IgD-negative memory B cell (primary cell): ENCODE data around the gene PSMG3. TPM values are rescaled to one million over a fixed set of nuclear protein-coding genes. Genes with fewer than 3 reads are reported as not detected.

ENCODE experiments used
- H3K27ac Mint-ChIP-seq, 3 donors: one replicate each; pipeline ENCODE4 v1.8.0; 2020 to 2022; ENCODE audit warnings: mild to moderate bottlenecking in 3 of 3, mixed read lengths in 3 of 3, moderate library complexity in 1 of 3
- H3K27me3 Mint-ChIP-seq: one replicate; pipeline ENCODE4 v1.8.0; 2021; ENCODE audit warnings: mixed read lengths
- H3K36me3 Mint-ChIP-seq: one replicate; pipeline ENCODE4 v1.8.0; 2020; ENCODE audit warnings: mild to moderate bottlenecking, mixed read lengths
- H3K4me1 Mint-ChIP-seq, 3 donors: one replicate each; pipeline ENCODE4 v1.8.0; 2020 to 2022; ENCODE audit warnings: mixed read lengths in 3 of 3, mild to moderate bottlenecking in 1 of 3
- H3K4me3 Mint-ChIP-seq, 4 donors: one replicate each; pipeline ENCODE4 v1.8.0; 2020 to 2022; ENCODE audit warnings: mild to moderate bottlenecking in 4 of 4, mixed read lengths in 4 of 4, moderate library complexity in 3 of 4
- H3K9me3 Mint-ChIP-seq, 3 donors: one replicate each; pipeline ENCODE4 v1.8.0; 2020 to 2021; ENCODE audit warnings: mixed read lengths in 3 of 3, mild to moderate bottlenecking in 1 of 3
- polyA plus RNA-seq: library from polyadenylated mRNA; unstranded; fragments of 300-500 nt; fragmentation: Illumina TruSeq; gene quantifications from one replicate; pipeline ENCODE4 v1.2.3, GENCODE V29; 2021

Gene PSMG3, protein sequence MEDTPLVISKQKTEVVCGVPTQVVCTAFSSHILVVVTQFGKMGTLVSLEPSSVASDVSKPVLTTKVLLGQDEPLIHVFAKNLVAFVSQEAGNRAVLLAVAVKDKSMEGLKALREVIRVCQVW
- polyA plus RNA-seq = 42.5 TPM

DNA sequence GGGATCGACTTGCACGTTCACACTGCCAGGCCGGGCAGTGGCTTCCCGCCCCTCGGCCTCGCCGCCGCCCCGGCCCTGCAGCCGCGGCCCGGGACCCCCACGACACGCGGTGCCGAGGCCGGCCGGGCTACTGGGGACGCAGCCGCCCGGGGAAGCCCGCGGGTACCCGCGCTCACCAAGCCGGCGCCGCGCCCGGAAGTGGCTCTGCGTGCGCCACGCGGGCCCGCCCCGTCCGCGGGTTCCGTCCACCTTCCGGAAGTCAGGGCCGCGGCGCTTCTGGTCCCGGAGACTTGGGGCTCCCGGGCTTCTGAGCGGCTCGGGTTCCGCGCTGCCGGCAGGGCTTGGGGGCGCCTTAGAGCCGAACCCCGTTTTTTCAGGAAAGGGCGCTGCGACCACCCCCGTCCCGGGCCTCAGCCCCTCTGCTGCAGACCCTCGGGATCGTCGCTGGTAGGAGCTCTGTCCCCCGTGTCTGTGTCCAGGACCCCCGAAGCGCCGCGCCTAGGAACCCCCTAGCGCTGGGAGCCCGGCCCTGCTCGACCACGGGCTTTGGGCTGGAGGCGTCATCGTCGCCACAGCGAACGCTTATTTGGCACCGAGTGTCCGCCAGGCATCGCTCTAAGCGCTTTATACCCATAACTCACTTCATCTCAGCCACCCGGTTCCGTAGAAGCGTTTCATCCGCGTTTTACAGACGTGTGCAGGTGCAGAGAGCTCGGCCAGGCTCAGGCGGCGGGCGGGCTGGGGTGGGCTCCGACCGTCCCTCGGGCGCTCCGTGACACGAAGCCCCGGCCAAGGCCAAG, at the start of gene PSMG3:
TSS of gene PSMG3 (minus strand) at position 200 of the 800 bp plus-strand sequence. CDS start 693 bp downstream, outside the sequence.
- Mint-ChIP-seq H3K27ac (peak within 1 kb of the TSS; percentile 92 to 98 (median 92)), H3K36me3 (peaks cover 4% of the 10 kb centered on the region)

DNA sequence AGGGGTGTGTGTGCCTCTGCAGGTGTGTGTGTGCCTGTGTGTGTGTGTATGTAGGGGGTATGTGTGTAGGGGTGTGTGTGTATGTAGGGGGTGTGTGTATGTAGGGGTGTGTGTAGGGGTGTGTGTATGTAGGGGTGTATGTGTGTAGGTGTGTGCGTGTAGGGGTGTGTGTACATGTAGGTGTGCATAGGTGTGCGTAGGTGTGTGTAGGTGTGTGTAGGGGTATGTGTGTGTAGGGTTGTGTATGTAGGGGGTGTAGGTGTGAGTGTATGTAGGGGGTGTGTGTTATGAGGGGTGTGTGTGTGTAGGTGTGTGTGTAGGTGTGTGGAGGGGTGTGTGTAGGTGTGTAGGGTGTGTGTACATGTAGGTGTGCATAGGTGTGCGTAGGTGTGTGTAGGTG, 48.6 kb upstream of the PSMG3 start:
- Mint-ChIP-seq H3K36me3 (no peaks in the 10 kb centered on the region), H3K27ac (no peak overlapping the region), H3K27me3 (peaks cover 4% of the 10 kb centered on the region), H3K9me3 (no peaks in the 10 kb centered on the region), H3K4me3 (no peak overlapping the region), H3K4me1 (no peaks in the 10 kb centered on the region)

More for the DNA sequence above, at the start of gene PSMG3:
- Mint-ChIP-seq H3K9me3 (no peaks in the 10 kb centered on the region), H3K4me1 (peaks cover 9 to 18% (median 12%) of the 10 kb centered on the region in 3 donors), H3K27me3 (no peaks in the 10 kb centered on the region), H3K4me3 (peak within 1 kb of the TSS; percentile 89 to 99 (median 94))

DNA sequence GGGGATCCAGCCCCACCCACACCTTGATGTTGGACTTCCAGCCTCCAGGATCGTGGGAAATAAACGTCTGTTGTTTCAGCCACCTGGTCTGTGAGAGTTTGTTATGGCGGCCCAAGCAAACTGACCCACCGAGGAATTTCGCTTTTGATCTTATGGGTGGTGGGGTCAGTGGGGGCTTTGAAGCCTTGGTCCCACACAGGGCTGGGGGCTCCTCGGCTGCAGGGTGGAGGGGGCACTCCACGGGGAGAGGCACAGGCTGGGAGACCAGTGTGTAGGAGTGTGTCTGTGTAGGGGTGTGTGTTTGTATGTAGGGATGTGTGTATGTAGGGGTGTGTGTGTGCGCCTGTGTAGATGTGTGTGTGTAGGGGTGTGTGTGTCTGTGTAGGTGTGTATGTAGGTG, 48.1 kb upstream of the PSMG3 start:
- Mint-ChIP-seq H3K9me3 (no peaks in the 10 kb centered on the region), H3K27ac (no peak overlapping the region), H3K4me3 (peak overlapping the region in 1 of 4 donors; percentile 76), H3K36me3 (no peaks in the 10 kb centered on the region), H3K27me3 (peaks cover 4% of the 10 kb centered on the region), H3K4me1 (no peaks in the 10 kb centered on the region)

DNA sequence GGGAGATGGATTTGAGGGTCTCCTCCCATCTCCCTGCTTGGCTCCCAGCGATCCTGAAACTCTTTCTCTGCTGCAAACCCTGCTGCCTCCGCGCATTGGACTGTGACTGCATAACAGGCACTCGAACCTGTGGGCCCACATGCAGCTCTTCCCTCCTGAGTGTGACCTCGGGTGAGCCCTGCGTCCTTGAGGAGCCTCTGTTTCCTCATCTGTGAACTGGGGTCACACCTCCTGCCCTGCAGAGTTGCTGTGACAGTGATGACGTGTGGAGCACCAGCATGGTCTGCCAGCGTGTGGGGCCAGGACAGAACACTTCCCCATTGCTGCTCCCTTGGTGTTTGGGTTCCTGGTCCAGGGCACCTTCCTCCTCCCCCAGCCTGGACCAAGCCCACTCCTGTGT, 46.9 kb upstream of the PSMG3 start:
- Mint-ChIP-seq H3K4me3 (no peak overlapping the region), H3K4me1 (peaks cover 0 to 3% (median 0%) of the 10 kb centered on the region in 3 donors), H3K9me3 (no peaks in the 10 kb centered on the region), H3K27me3 (no peaks in the 10 kb centered on the region), H3K36me3 (no peaks in the 10 kb centered on the region), H3K27ac (no peak overlapping the region)

DNA sequence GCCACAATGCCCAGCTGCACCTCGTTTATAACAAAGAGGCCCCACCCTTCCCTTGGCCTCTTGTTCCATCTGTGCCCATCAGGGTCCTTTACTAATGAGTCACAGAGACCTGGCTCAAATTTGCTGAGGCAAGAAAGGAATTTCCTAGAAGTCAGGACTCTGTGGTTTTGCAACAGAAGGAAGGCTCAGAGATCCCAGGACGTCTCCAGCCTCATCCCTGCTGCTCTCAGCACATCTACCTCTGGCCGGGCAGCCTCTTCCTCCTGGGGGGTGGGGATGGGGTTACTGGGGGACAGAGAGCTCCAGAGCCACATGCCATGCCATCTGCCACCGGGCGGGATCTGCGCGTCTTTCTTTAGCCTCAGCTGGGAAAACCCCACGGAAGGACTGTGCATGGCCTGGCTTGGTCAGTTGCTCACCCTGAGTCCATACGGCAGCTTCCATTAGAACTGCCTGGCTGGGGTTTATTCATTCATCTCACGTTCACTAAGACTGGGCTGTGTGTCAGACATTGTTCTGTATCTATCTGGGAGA, 41.9 kb upstream of the PSMG3 start:
- Mint-ChIP-seq H3K4me3 (no peak overlapping the region), H3K36me3 (no peaks in the 10 kb centered on the region), H3K27me3 (peaks cover 10% of the 10 kb centered on the region), H3K4me1 (peaks cover 0 to 3% (median 0%) of the 10 kb centered on the region in 3 donors), H3K27ac (no peak overlapping the region), H3K9me3 (peaks cover 0 to 3% (median 0%) of the 10 kb centered on the region in 3 donors)

DNA sequence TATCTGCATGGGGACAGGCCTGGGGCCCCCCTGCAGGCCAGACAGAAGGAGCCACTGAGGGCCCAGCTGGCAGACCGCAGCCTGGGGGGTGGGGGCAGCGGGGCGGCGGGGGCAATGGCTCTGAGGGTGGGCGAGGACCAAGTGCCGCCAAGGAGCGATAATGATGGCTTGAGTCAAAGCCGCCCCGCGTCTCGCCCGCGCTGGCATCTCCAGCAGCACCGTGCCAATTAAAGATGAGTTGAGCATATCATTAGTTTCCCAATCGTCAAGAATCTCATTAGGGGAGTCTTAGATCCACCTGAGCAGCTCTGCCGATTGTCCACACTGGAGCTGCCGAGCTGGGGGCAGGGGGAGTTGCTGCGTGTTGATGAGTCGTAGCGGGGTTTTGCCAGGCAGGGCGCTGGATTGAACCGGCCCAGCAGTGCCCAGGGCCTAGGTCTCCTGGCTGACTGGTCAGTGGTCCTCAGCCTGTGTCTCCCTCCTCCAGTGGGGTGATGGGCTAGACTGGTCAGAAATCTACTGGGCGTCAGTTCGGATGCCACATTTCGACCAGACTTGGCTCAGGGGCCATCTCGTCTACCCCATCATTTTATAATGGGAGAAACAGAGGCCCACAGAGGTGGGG, 41.0 kb upstream of the PSMG3 start:
- Mint-ChIP-seq H3K27ac (no peak overlapping the region), H3K4me3 (no peak overlapping the region), H3K27me3 (peaks cover 10% of the 10 kb centered on the region), H3K9me3 (peaks cover 0 to 3% (median 0%) of the 10 kb centered on the region in 3 donors), H3K4me1 (peaks cover 0 to 3% (median 0%) of the 10 kb centered on the region in 3 donors), H3K36me3 (no peaks in the 10 kb centered on the region)

DNA sequence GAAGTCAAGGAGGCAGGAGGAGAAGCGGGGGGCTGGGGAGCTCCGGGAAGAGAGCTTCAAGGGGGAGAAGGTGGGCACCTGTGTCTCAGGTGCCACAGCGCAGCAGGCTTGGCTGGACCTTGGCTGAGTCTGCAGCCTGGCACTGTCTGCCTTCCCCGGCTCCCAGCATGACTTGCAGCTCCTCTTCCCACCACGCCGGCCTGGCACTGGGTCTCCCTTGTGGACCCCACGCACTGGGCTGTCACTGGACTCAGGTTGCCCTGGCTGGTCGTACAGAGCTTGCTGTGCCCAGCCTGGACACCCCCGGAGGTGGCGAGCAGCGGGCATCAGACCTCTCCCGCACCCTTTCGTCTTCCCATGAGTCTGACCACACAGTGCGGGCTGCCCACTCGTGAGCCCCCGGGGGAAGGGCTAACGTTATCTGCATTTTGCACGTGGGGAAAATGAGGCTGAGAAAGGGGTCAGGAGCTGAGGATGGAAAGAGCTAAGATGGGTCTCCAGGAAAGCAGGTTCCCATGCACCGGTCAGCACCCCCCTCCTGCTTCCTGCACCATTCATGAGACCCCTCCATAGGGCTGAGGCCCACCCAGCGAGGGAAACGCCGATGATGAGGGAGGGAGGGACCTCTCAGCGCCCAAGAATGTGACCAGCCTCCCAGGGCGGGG, 40.3 kb upstream of the PSMG3 start:
- Mint-ChIP-seq H3K4me1 (peaks cover 0 to 3% (median 0%) of the 10 kb centered on the region in 3 donors), H3K27ac (no peak overlapping the region), H3K9me3 (peaks cover 0 to 3% (median 0%) of the 10 kb centered on the region in 3 donors), H3K4me3 (no peak overlapping the region), H3K27me3 (peaks cover 10% of the 10 kb centered on the region), H3K36me3 (no peaks in the 10 kb centered on the region)

DNA sequence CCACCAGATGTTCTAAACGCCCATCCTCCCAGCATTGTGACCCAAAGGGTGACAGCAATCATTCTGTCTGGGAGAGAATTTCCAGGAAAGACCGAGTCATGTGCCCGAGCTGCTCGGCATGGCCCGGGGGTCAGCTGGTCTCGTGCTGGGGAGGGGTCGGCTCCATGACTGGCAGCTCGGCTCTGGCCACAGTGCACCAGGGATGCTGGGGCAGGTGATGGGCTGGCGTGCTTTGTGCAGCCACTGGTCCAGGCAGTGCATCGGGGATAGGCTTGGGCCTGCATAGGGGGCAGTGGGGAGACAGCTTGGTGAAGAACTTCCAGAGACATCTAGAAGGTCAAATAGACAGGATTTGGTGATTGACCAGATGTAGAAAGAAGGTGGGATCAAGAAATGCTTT, 39.2 kb upstream of the PSMG3 start:
- H3K4me1 Mint-ChIP-seq = peaks cover 0 to 3% (median 0%) of the 10 kb centered on the region in 3 donors
- H3K27me3 Mint-ChIP-seq = peaks cover 12% of the 10 kb centered on the region

DNA sequence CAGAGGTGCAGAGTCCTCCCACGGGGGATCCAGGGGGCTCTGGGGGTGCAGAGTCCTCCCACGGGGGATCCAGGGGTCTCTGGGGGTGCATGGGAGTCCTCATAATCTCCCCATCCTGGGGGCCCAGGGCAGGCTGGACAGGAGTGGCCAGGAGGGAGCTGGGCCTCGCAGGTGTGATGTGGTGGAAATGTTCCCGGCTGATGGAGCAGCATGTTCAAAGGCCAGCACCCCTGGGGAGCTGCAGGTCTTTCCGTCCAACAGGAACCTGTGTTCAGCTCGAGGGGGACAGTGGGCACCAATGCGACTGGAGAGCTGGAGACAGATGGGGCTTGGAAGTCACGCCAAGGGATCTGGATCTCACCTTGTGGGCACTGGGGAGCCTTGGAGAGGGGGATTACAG, 38.5 kb upstream of the PSMG3 start:
- Mint-ChIP-seq H3K27ac (no peak overlapping the region), H3K9me3 (peaks cover 0 to 3% (median 0%) of the 10 kb centered on the region in 3 donors), H3K27me3 (peaks cover 12% of the 10 kb centered on the region), H3K36me3 (no peaks in the 10 kb centered on the region), H3K4me3 (no peak overlapping the region), H3K4me1 (peaks cover 0 to 3% (median 0%) of the 10 kb centered on the region in 3 donors)

More for the DNA sequence above, 39.2 kb upstream of the PSMG3 start:
- Mint-ChIP-seq H3K27ac (no peak overlapping the region), H3K36me3 (no peaks in the 10 kb centered on the region), H3K9me3 (peaks cover 0 to 3% (median 0%) of the 10 kb centered on the region in 3 donors), H3K4me3 (no peak overlapping the region)

DNA sequence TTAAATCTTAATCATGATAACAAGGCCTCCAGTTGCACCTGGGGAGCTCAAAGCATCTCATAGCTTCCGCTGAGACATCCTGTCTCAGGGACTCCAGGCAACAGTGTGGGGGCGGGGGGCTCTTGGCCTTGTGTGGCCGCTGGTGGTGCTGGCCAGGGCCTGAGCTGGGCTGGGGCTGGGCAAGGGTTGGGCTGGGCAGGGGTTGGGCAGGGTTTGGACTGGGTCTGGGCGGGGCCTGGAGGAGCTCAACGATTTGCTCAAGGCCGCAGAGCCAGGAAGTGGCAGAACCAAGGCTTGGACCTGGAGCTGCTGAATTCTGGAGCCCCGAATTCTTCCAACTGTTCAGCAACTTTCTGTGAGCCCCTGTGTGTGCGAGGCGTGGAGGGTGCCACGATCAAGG, 37.9 kb upstream of the PSMG3 start:
- no peak overlapping the region for H3K27ac Mint-ChIP-seq
- H3K9me3 Mint-ChIP-seq = peaks cover 0 to 3% (median 0%) of the 10 kb centered on the region in 3 donors
- no peaks in the 10 kb centered on the region for H3K36me3 Mint-ChIP-seq
- H3K27me3 Mint-ChIP-seq = peaks cover 12% of the 10 kb centered on the region
- H3K4me1 Mint-ChIP-seq = peaks cover 0 to 3% (median 0%) of the 10 kb centered on the region in 3 donors
- no peak overlapping the region for H3K4me3 Mint-ChIP-seq

DNA sequence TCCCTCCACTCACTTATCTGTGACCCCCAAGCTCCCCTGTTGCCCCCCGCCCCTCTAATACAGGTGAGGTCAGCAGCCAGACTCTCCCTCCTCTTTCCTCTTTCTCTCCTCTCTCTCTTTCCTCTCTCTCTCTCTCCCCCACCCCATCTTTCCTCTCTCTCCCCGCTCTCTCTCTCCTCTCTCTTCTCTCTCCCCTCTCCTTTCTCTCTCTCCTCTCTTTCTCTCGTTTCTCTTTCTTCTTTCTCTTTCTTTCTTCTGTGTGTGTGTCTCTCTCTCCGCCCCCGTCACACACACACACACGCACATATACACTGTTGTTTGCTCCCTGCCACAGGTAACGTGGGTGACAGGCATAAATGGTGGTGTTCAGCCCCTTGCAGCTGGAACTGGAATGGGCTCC, 37.2 kb upstream of the PSMG3 start:
- H3K27me3 Mint-ChIP-seq = peaks cover 12% of the 10 kb centered on the region
- H3K36me3 Mint-ChIP-seq = no peaks in the 10 kb centered on the region
- peaks cover 0 to 3% (median 0%) of the 10 kb centered on the region in 3 donors for H3K9me3 Mint-ChIP-seq
- no peak overlapping the region for H3K4me3 Mint-ChIP-seq
- H3K27ac Mint-ChIP-seq = no peak overlapping the region
- H3K4me1 Mint-ChIP-seq = no peaks in the 10 kb centered on the region

DNA sequence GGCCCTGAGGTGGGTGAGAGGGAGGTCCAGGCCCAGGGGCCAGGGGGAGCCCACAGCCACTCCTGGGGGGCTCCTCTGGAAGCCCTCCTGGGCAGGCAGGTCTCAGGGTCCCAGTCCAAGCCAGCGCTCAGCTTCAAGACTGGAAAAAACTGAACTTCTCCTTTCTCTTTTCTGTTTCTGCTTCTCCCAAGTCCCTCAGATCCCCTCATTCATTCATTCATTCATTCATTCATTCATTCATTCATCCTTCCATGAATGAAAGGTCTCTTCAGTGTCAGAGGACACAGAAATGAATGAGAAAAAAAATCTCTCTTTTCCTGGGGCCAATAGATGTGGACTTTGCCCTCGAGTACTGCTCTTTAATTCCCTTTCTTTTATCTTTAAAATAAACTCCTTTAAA, 34.6 kb upstream of the PSMG3 start:
- no peaks in the 10 kb centered on the region for H3K36me3 Mint-ChIP-seq
- H3K4me3 Mint-ChIP-seq = no peak overlapping the region

DNA sequence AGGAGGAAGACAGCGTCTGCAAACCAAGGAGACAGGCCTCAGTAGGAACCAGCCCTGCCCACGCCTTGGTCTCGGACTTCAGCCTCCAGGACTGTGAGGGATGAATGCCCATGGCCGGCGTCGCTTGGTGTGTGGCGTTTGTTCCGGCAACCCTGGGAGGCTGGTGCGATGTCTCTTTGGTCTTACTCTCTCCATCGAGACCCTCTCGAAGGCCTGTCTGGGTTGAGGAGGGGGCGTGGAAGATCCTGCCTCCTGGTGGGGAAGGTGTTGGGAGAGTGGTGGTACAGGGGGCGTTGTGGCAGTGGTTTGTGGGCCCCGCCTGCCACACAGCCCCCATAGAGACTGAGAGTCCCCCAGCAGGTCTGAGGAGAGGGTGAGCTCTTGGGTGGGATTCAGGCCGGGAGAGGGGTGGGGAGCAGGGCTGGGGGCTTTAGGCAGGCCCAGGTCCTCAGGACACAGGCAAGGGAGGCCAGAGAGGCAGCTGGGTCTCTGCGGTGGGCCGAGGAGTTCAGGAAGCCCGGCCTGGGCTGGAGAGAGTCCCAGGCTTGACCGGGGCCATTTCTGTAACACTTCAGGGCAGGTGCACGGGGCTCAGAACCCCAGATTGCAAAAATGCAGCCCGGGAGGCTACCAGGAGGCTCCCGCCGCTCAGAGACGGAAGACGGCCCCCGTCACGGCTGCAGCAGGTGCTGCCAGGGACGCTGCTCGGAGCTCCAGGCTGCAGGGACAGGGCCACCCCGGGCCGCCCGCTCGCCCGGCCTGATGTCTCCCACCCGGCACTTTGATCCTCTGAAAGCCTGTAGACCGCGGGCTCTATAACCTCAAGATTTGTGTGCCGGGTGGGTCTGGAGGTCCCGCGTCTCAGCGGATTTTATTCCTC, 33.8 kb upstream of the PSMG3 start:
- no peaks in the 10 kb centered on the region for H3K9me3 Mint-ChIP-seq

More for the DNA sequence above, 34.6 kb upstream of the PSMG3 start:
- no peak overlapping the region for H3K27ac Mint-ChIP-seq
- H3K27me3 Mint-ChIP-seq = peaks cover 9% of the 10 kb centered on the region
- no peaks in the 10 kb centered on the region for H3K4me1 Mint-ChIP-seq
- no peaks in the 10 kb centered on the region for H3K9me3 Mint-ChIP-seq

DNA sequence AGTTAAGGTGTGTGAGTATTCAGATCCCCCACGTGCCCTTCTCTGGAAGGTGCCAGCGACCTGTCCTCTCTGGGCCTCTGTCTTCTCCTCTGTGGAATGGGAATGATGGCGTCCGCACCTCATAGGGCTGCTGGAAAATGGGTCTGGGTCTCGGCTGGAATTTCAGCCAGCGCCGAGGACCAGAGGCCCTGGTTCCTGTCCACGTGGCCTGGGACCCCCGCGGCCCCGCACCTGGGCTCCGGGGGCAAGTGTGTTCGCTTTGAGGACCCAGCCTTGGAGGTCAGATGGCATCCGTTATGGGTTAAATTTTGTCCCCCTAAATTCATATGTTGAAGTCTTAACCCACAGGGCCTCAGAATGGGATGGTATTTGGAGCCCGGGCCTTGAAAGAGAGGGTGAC, 32.6 kb upstream of the PSMG3 start:
- no peaks in the 10 kb centered on the region for H3K4me1 Mint-ChIP-seq
- H3K36me3 Mint-ChIP-seq = no peaks in the 10 kb centered on the region
- H3K27ac Mint-ChIP-seq = no peak overlapping the region
- no peaks in the 10 kb centered on the region for H3K9me3 Mint-ChIP-seq
- H3K27me3 Mint-ChIP-seq = peaks cover 4% of the 10 kb centered on the region
- no peak overlapping the region for H3K4me3 Mint-ChIP-seq

More for the DNA sequence above, 33.8 kb upstream of the PSMG3 start:
- Mint-ChIP-seq H3K36me3 (no peaks in the 10 kb centered on the region), H3K4me3 (no peak overlapping the region), H3K27ac (no peak overlapping the region), H3K27me3 (peaks cover 4% of the 10 kb centered on the region), H3K4me1 (no peaks in the 10 kb centered on the region)
